ENCODE measurements around the gene RUNX1.

GRCh38 chr21:34984356-34985058 is 64.6 kb downstream of the RUNX1 start:
- TF ChIP-seq CTCF (IDR thresholded peaks at IDR 0.05): no peak
- no peak for TF ChIP-seq POLR2A (IDR thresholded peaks at IDR 0.05)
